DOHH2 (cell line): ENCODE measurements around the gene FOXJ2.

ENCODE experiments used
- H3F3A ChIP-seq: fragments of 200-600 bp; sonication (generic), shearing (Covaris generic); 2 replicates; pipeline ENCODE4 v1.6.0; 2016; ENCODE audit warnings: antibody characterized with exemption, mild to moderate bottlenecking; ENCODE audit not compliant: control insufficient read depth, insufficient read depth
- H3K27ac ChIP-seq: fragments of 200-600 bp; sonication (generic); 2 replicates; pipeline ENCODE4 v1.5.1; 2014; ENCODE audit warnings: low read depth, mild to moderate bottlenecking, low read length, moderate library complexity
- H3K27me3 ChIP-seq: fragments of 200-600 bp; sonication (generic); 2 replicates; pipeline ENCODE4 v1.6.1; 2014; ENCODE audit warnings: mild to moderate bottlenecking, low read length, mixed read lengths; ENCODE audit not compliant: control insufficient read depth
- H3K36me3 ChIP-seq: fragments of 200-600 bp; sonication (generic); 2 replicates; pipeline ENCODE4 v1.6.1; 2014; ENCODE audit warnings: mild to moderate bottlenecking, low read length, moderate library complexity, mixed read lengths; ENCODE audit not compliant: control insufficient read depth
- H3K4me1 ChIP-seq: fragments of 200-600 bp; sonication (generic); 2 replicates; pipeline ENCODE4 v1.6.1; 2014; ENCODE audit warnings: mild to moderate bottlenecking, low read length, mixed read lengths; ENCODE audit not compliant: control insufficient read depth
- H3K4me2 ChIP-seq: fragments of 200-600 bp; sonication (generic); 2 replicates; pipeline ENCODE4 v1.6.0; 2014; ENCODE audit warnings: mild to moderate bottlenecking, low read length, moderate library complexity
- H3K4me3 ChIP-seq: fragments of 200-600 bp; sonication (generic); 2 replicates; pipeline ENCODE4 v1.5.1; 2014; ENCODE audit warnings: mild to moderate bottlenecking, low read length, mixed read lengths
- H3K79me2 ChIP-seq: fragments of 200-600 bp; sonication (generic); 2 replicates; pipeline ENCODE4 v1.6.1; 2014; ENCODE audit warnings: mild to moderate bottlenecking, low read length, mixed read lengths; ENCODE audit not compliant: control insufficient read depth
- H3K9me2 ChIP-seq: fragments of 200-600 bp; sonication (generic); replicated peaks from 2 replicates; pipeline ENCODE4 v1.6.1; 2014; ENCODE audit warnings: mild to moderate bottlenecking, low read length, mixed read lengths; ENCODE audit not compliant: control insufficient read depth
- H3K9me3 ChIP-seq: fragments of 200-600 bp; sonication (generic); 2 replicates; pipeline ENCODE4 v1.6.1; 2014; ENCODE audit warnings: antibody characterized with exemption, low read length, mixed read lengths; ENCODE audit not compliant: control insufficient read depth, insufficient read depth
- H4K20me1 ChIP-seq: fragments of 200-600 bp; sonication (generic); 2 replicates; pipeline ENCODE4 v1.6.0; 2014; ENCODE audit warnings: low read depth, mild to moderate bottlenecking, antibody characterized with exemption, low read length, moderate library complexity; ENCODE audit not compliant: control insufficient read depth, insufficient read depth
- CTCF ChIP-seq: fragments of 200-600 bp; sonication (generic); IDR thresholded peaks from one replicate; pipeline ENCODE4 v1.5.1; 2014; ENCODE audit warnings: antibody characterized with exemption, mild to moderate bottlenecking, low read depth, low read length; ENCODE audit not compliant: poor library complexity, severe bottlenecking
- EZH2phosphoT487 ChIP-seq: fragments of 200-600 bp; sonication (generic); IDR thresholded peaks from 2 replicates; pipeline ENCODE4 v1.6.1; 2017; ENCODE audit warnings: borderline replicate concordance, mild to moderate bottlenecking, antibody characterized with exemption, low read length, moderate library complexity, mixed read lengths

Gene FOXJ2

GRCh38 chr12:8099235-8099634, 66.7 kb downstream of the FOXJ2 start:
- Histone ChIP-seq H4K20me1 (no peaks in the 10 kb centered on the region), H3F3A (peaks cover 5% of the 10 kb centered on the region; the same call in 1 of the 2 replicates)

More at GRCh38 chr12:8099235-8099634, 66.7 kb downstream of the FOXJ2 start:
- H3K4me1 ChIP-seq = no peaks in the 10 kb centered on the region
- H3K27ac ChIP-seq = no peak overlapping the region
- no peak overlapping the region for H3K4me2 ChIP-seq
- H3K36me3 ChIP-seq = peaks cover 29% of the 10 kb centered on the region
- H3K4me3 ChIP-seq = no peak overlapping the region
- no peaks in the 10 kb centered on the region for H3K9me3 ChIP-seq
- no peaks in the 10 kb centered on the region for H3K79me2 ChIP-seq
- no peaks in the 10 kb centered on the region for H3K9me2 ChIP-seq
- TF ChIP-seq CTCF (no peak), EZH2phosphoT487 (no peak)
- H3K27me3 ChIP-seq = no peaks in the 10 kb centered on the region
